K562 (cell line): ENCODE results near the gene TMEM127. TPM values are rescaled to one million over a fixed set of nuclear protein-coding genes. Genes with fewer than 3 reads are reported as not detected.

ENCODE experiments used
- CAMTA2 ChIP-seq: fragments of 250-450 bp; sonication (Bioruptor Pico); conservative IDR thresholded peaks from 2 replicates; pipeline ENCODE4 v1.5.1; 2022
- CTBP1 ChIP-seq: fragments of 450-650 bp; IDR thresholded peaks from 2 replicates; pipeline ENCODE4 v1.6.1; 2016; ENCODE audit warnings: borderline replicate concordance
- GABPA ChIP-seq: fragments of 200-800 bp; sonication (Bioruptor generic); conservative IDR thresholded peaks from 2 replicates; pipeline ENCODE4 v1.6.1; 2016; ENCODE audit warnings: low read depth, missing genetic modification characterization, missing compliant biosample characterization
- HDGF ChIP-seq: fragments of 450-650 bp; IDR thresholded peaks from 2 replicates; pipeline ENCODE4 v1.6.1; 2016
- HMGXB4 ChIP-seq: sonication (generic); formaldehyde crosslinking; IDR thresholded peaks from 2 replicates; pipeline ENCODE4 v1.8.1; 2023; ENCODE audit warnings: mild to moderate bottlenecking, missing genetic modification reagents
- NR2F6 ChIP-seq: fragments of 450-650 bp; formaldehyde crosslinking; IDR thresholded peaks from 2 replicates; pipeline ENCODE4 v1.4.0; 2020; ENCODE audit warnings: mild to moderate bottlenecking
- PKNOX1 ChIP-seq: fragments of 450-650 bp; IDR thresholded peaks from 2 replicates; pipeline ENCODE4 v1.6.1; 2016
- PTRF ChIP-seq: fragments of 450-650 bp; IDR thresholded peaks from 2 replicates; pipeline ENCODE4 v1.6.1; 2016; ENCODE audit warnings: mild to moderate bottlenecking, missing genetic modification characterization, missing compliant biosample characterization
- TCF3 ChIP-seq: sonication (generic); formaldehyde crosslinking; IDR thresholded peaks from 2 replicates; pipeline ENCODE4 v1.4.0; 2020; ENCODE audit warnings: mild to moderate bottlenecking, missing genetic modification reagents
- TOE1 ChIP-seq, 2 experiments: fragments of 450-650 bp in 1 of 2; sonication (generic) in 1 of 2; formaldehyde crosslinking in 1 of 2; IDR thresholded peaks; 2 replicates each; pipeline versions ENCODE4 v1.7.1 to v1.8.0; 2016 to 2022; ENCODE audit warnings: borderline replicate concordance in 2 of 2, mild to moderate bottlenecking in 2 of 2, antibody characterized with exemption in 1 of 2, inconsistent platforms in 1 of 2, low read depth in 1 of 2, missing genetic modification reagents in 1 of 2, moderate library complexity in 1 of 2
- USF2 ChIP-seq: sonication (generic); formaldehyde crosslinking; IDR thresholded peaks from 2 replicates; pipeline ENCODE4 v1.5.0; 2020; ENCODE audit warnings: missing genetic modification reagents
- ZEB2 ChIP-seq: fragments of 450-650 bp; IDR thresholded peaks from 2 replicates; pipeline ENCODE4 v1.6.1; 2016
- ZNF165 ChIP-seq: fragments of 250-450 bp; sonication (Bioruptor Pico); IDR thresholded peaks from 2 replicates; pipeline ENCODE4 v1.4.0; 2020; ENCODE audit warnings: borderline replicate concordance
- ZNF175 ChIP-seq: fragments of 200-800 bp; sonication (Bioruptor generic); IDR thresholded peaks from 2 replicates; pipeline ENCODE4 v1.6.1; 2016; ENCODE audit warnings: low read depth, mild to moderate bottlenecking, missing genetic modification characterization, missing compliant biosample characterization
- ZNF23 ChIP-seq: fragments of 250-450 bp; sonication (Bioruptor Pico); IDR thresholded peaks from 2 replicates; pipeline ENCODE4 v1.4.0; 2020; ENCODE audit warnings: mild to moderate bottlenecking
- ZNF644 ChIP-seq: fragments of 200-800 bp; sonication (Bioruptor generic); IDR thresholded peaks from 2 replicates; pipeline ENCODE4 v1.6.1; 2016; ENCODE audit warnings: low read depth, missing genetic modification characterization, missing compliant biosample characterization
- ZNF696 ChIP-seq: fragments of 250-450 bp; sonication (Bioruptor Pico); conservative IDR thresholded peaks from 2 replicates; pipeline ENCODE4 v1.4.0; 2020; ENCODE audit warnings: mild to moderate bottlenecking, moderate library complexity
- ZNF785 ChIP-seq: fragments of 250-450 bp; sonication (Bioruptor Pico); IDR thresholded peaks from 2 replicates; pipeline ENCODE4 v1.4.0; 2020; ENCODE audit warnings: mild to moderate bottlenecking
- ZNF79 ChIP-seq: fragments of 250-450 bp; sonication (Bioruptor Pico); IDR thresholded peaks from 2 replicates; pipeline ENCODE4 v1.4.0; 2020; ENCODE audit warnings: low read depth, mild to moderate bottlenecking, moderate library complexity
- polyA plus RNA-seq, 8 experiments: library from polyadenylated mRNA; depleted of rRNA in 4 of 8; stranded (reverse) in 5 of 8; unstranded in 3 of 8; fragments of >200 nt; fragmentation: Nextera tagmentation in 2 of 8; fragmentation: Illumina TruSeq in 1 of 8; extraction: Ambion mirVana in 2 of 8; extraction: Trizol in 1 of 8; gene quantifications; 2 replicates each; pipeline versions ENCODE4 v1.2.1 to v1.2.3, GENCODE V29; 2011 to 2014; ENCODE audit warnings: inconsistent platforms in 1 of 8, missing spikeins in 1 of 8
- total RNA-seq, 7 experiments: library from RNA; depleted of rRNA in 6 of 7; stranded (reverse); fragments of >200 nt in 6 of 7; fragmentation: Illumina TruSeq in 2 of 7; extraction: Trizol in 2 of 7; gene quantifications; 2 replicates each; pipeline versions ENCODE4 v1.2.1 to v1.2.3, GENCODE V29; 2011 to 2021; ENCODE audit warnings: low replicate concordance in 1 of 7
- TF ChIP-seq, protein P1 (sequence below): fragments of 450-650 bp; IDR thresholded peaks from 2 replicates; pipeline ENCODE4 v1.6.1; 2018; ENCODE audit not compliant: partially characterized antibody

TMEM127 gene
- total and polyA plus RNA-seq, 9 of the 15 experiments (the other 6 are each of a cell fraction or from before 2014, with no cell fraction given): 1.7 to 20.0 (median 9.9) TPM

- TF ChIP-seq CAMTA2 (CRISPR knock-in tag) (no peak), PTRF (no peak), GABPA (tag) (peak; percentile 99), USF2 (CRISPR knock-in tag) (no peak), ZNF696 (CRISPR knock-in tag) (no peak), ZNF79 (CRISPR knock-in tag) (no peak), PKNOX1 (peak; percentile 82), ZNF165 (CRISPR knock-in tag) (no peak), NR2F6 (no peak), HDGF (no peak), ZNF644 (tag) (no peak), HMGXB4 (no peak), ZNF175 (CRISPR knock-in tag) (peak; percentile 83; the same call in 1 of the 2 replicates), TCF3 (CRISPR knock-in tag) (no peak), ZNF785 (no peak), ZNF23 (no peak), CTBP1 (peak; percentile 81), TOE1 (IDR thresholded peaks at IDR 0.05; ENCODE audit: borderline replicate concordance) (no peak; the same call in 1 of the 2 replicates), TOE1 (CRISPR knock-in tag; IDR thresholded peaks at IDR 0.05; ENCODE audit: borderline replicate concordance, low read depth) (0 out of 2 replicates have a peak, but pooled peaks have one; percentile 10), ZEB2 (no peak)
- TF ChIP-seq, protein P1, sequence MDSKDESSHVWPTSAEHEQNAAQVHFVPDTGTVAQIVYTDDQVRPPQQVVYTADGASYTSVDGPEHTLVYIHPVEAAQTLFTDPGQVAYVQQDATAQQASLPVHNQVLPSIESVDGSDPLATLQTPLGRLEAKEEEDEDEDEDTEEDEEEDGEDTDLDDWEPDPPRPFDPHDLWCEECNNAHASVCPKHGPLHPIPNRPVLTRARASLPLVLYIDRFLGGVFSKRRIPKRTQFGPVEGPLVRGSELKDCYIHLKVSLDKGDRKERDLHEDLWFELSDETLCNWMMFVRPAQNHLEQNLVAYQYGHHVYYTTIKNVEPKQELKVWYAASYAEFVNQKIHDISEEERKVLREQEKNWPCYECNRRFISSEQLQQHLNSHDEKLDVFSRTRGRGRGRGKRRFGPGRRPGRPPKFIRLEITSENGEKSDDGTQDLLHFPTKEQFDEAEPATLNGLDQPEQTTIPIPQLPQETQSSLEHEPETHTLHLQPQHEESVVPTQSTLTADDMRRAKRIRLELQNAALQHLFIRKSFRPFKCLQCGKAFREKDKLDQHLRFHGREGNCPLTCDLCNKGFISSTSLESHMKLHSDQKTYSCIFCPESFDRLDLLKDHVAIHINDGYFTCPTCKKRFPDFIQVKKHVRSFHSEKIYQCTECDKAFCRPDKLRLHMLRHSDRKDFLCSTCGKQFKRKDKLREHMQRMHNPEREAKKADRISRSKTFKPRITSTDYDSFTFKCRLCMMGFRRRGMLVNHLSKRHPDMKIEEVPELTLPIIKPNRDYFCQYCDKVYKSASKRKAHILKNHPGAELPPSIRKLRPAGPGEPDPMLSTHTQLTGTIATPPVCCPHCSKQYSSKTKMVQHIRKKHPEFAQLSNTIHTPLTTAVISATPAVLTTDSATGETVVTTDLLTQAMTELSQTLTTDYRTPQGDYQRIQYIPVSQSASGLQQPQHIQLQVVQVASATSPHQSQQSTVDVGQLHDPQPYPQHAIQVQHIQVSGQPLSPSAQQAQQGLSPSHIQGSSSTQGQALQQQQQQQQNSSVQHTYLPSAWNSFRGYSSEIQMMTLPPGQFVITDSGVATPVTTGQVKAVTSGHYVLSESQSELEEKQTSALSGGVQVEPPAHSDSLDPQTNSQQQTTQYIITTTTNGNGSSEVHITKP: peak; percentile 16
Measured at GRCh38 chr2:96305091-96305978, 39.5 kb upstream of the TMEM127 start, which contains the start of gene SNRNP200 (continued).
